Esophagus muscularis mucosa (tissue), 4 donors: ENCODE measurements around the gene ST6GAL2.

Experiments
- CTCF ChIP-seq, 3 experiments: fragments of 200-600 bp in 2 of 3; fragments of 450-650 bp in 1 of 3; sonication (generic) in 2 of 3; IDR thresholded peaks; one replicate each; pipeline ENCODE4 v1.5.1; 2017 to 2019; ENCODE audit warnings: antibody characterized with exemption in 3 of 3, mild to moderate bottlenecking in 2 of 3, moderate library complexity in 1 of 3
- EP300 ChIP-seq: sonication (generic); formaldehyde crosslinking; IDR thresholded peaks from one replicate; pipeline ENCODE4 v1.6.1; 2017; ENCODE audit warnings: antibody characterized with exemption
- POLR2A ChIP-seq: fragments of 450-650 bp; IDR thresholded peaks from one replicate; pipeline ENCODE4 v1.6.1; 2017; ENCODE audit warnings: antibody characterized with exemption, moderate library complexity, mild to moderate bottlenecking, low read depth
- POLR2AphosphoS5 ChIP-seq, 2 donors: sonication (generic); formaldehyde crosslinking; IDR thresholded peaks; one replicate each; pipeline ENCODE4 v1.6.1; 2017; ENCODE audit warnings: antibody characterized with exemption in 2 of 2

- no peak for TF ChIP-seq POLR2AphosphoS5 (IDR thresholded peaks at IDR 0.05)
- TF ChIP-seq CTCF (IDR thresholded peaks at IDR 0.05): no peak
- no peak for TF ChIP-seq POLR2A
- TF ChIP-seq EP300: no peak
Observed at GRCh38 chr2:106804161-106804560, 81.8 kb downstream of the ST6GAL2 start.
